ENCODE data around the gene FARSA. TPM values are rescaled to one million over a fixed set of nuclear protein-coding genes. Genes with fewer than 3 reads are reported as not detected.

The FARSA gene
- total and polyA plus RNA-seq, 3 donors from 2014 or later, result 53.8 to 65.3 (median 55.1) TPM

GRCh38 chr19:12940897-12941296, 7.4 kb upstream of the FARSA start:
- no peak for TF ChIP-seq POLR2A (IDR thresholded peaks at IDR 0.05)
- TF ChIP-seq, protein P1, sequence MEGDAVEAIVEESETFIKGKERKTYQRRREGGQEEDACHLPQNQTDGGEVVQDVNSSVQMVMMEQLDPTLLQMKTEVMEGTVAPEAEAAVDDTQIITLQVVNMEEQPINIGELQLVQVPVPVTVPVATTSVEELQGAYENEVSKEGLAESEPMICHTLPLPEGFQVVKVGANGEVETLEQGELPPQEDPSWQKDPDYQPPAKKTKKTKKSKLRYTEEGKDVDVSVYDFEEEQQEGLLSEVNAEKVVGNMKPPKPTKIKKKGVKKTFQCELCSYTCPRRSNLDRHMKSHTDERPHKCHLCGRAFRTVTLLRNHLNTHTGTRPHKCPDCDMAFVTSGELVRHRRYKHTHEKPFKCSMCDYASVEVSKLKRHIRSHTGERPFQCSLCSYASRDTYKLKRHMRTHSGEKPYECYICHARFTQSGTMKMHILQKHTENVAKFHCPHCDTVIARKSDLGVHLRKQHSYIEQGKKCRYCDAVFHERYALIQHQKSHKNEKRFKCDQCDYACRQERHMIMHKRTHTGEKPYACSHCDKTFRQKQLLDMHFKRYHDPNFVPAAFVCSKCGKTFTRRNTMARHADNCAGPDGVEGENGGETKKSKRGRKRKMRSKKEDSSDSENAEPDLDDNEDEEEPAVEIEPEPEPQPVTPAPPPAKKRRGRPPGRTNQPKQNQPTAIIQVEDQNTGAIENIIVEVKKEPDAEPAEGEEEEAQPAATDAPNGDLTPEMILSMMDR (IDR thresholded peaks at IDR 0.05), result no peak
- no peaks in the 10 kb centered on the region for H3K9me3 ChIP-seq
- intact Hi-C loops (cut with DNase I; ENCODE audit: low total_unique reads), result no loop called here
- 87 to 89% methylated on average over 2 of the region's 2 CpGs for WGBS, 2 donors
- no peaks in the 10 kb centered on the region for H3K27me3 ChIP-seq
- no peak overlapping the region for H3K27ac ChIP-seq
- DNase-seq, result no peak
- H3K36me3 ChIP-seq (ENCODE audit: low read depth, missing control alignments), result no peaks in the 10 kb centered on the region
- no peak overlapping the region for H3K4me3 ChIP-seq
- H3K4me1 ChIP-seq, result peaks cover 21% of the 10 kb centered on the region

DNA sequence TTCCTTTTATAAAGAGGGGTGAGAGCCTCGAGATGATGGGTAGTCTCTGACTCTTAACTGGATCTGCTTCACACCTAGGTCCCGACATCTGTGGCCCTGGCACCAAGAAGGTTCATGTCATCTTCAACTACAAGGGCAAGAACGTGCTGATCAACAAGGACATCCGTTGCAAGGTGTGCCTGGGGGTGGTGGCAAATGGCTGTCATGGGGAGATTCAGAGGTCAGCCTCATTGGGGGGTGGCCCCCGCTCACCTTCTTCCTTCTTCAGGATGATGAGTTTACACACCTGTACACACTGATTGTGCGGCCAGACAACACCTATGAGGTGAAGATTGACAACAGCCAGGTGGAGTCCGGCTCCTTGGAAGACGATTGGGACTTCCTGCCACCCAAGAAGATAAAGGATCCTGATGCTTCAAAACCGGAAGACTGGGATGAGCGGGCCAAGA, 6.5 kb upstream of the FARSA start:
- Histone ChIP-seq H3K9me3 (no peaks in the 10 kb centered on the region), H3K4me3 (peak overlapping the region in 1 of 2 donors; percentile 98), H3K4me1 (peaks cover 21% of the 10 kb centered on the region), H3K36me3 (ENCODE audit: low read depth, missing control alignments) (no peaks in the 10 kb centered on the region), H3K27ac (no peak overlapping the region), H3K27me3 (no peaks in the 10 kb centered on the region)
- WGBS, 2 donors, result 62 to 77% methylated on average over 10 of the region's 10 CpGs
- TF ChIP-seq, protein P1 (IDR thresholded peaks at IDR 0.05), result no peak
- TF ChIP-seq POLR2A (IDR thresholded peaks at IDR 0.05), result no peak
- intact Hi-C loops (cut with DNase I; ENCODE audit: low total_unique reads), result no loop called here
- DNase-seq, result no peak

- H3K36me3 ChIP-seq (ENCODE audit: low read depth, missing control alignments), result no peaks in the 10 kb centered on the region
- H3K4me1 ChIP-seq, result peaks cover 21% of the 10 kb centered on the region
- WGBS, 2 donors, result 1% methylated on average over 39 to 54 of the region's 54 CpGs
Observed at GRCh38 chr19:12938779-12939601, 5.5 kb upstream of the FARSA start.

DNA sequence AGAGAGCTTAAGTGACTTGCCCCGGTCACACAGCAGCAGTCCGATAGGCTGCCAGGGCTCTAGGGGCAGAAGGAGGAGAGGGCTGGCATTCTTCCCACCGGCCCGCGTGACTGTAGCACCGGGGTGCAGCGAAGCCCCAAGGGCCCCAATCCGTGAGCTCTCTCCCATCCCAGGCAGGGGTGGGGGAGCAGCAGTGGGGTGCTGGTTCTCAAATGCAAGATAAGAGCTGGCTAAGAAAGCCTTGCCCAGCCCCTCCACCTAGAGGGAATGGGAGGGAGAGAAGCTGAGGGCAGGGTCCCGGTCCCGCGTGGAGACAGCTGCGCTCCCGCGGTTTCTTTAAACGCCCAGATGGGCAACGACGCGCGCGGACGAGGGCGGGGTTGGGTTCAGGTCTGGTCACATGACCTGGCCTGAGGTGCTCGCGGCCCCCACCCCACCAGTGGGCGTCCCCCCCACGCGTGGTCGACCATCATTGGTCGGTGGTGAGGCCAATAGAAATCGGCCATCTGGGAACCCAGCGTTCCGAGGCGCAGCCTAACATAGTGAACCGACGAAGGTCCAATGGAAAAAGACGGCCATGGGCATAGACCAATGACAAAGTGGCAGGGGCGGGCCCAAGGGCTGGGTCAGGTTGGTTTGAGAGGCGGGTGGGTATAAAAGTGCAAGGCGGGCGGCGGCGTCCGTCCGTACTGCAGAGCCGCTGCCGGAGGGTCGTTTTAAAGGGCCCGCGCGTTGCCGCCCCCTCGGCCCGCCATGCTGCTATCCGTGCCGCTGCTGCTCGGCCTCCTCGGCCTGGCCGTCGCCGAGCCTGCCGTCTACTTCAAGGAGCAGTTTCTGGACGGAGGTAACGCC, 4.6 kb upstream of the FARSA start, which contains the start of gene CALR:
CALR (plus strand) TSS at position 683 of the 852 bp plus-strand sequence; CDS start at position 754, 71 bp downstream.
- Histone ChIP-seq H3K27ac (peak within 1 kb of the TSS; percentile 83), H3K4me3 (peak within 1 kb of the TSS; percentile 84 to 98), H3K4me1 (peaks cover 21% of the 10 kb centered on the region), H3K9me3 (no peaks in the 10 kb centered on the region), H3K27me3 (no peaks in the 10 kb centered on the region), H3K36me3 (ENCODE audit: low read depth, missing control alignments) (no peaks in the 10 kb centered on the region)
- peak; percentile 100 for DNase-seq
- intact Hi-C loops (cut with DNase I; ENCODE audit: low total_unique reads), result no loop called here
- TF ChIP-seq, protein P1 (IDR thresholded peaks at IDR 0.05), result no peak
- TF ChIP-seq POLR2A (IDR thresholded peaks at IDR 0.05), result peak; percentile 99
- WGBS, 2 donors, result 0% methylated on average over 26 to 50 of the region's 63 CpGs

More at GRCh38 chr19:12938779-12939601, 5.5 kb upstream of the FARSA start:
- H3K9me3 ChIP-seq, result no peaks in the 10 kb centered on the region
- H3K27me3 ChIP-seq, result no peaks in the 10 kb centered on the region
- peak overlapping the region; percentile 84 to 98 for H3K4me3 ChIP-seq
- TF ChIP-seq POLR2A (IDR thresholded peaks at IDR 0.05), result no peak
- TF ChIP-seq, protein P1 (IDR thresholded peaks at IDR 0.05), result peak in 1 of 3 experiments; percentile 0
- DNase-seq, result no peak
- peak overlapping the region; percentile 83 for H3K27ac ChIP-seq
- intact Hi-C loops (cut with DNase I; ENCODE audit: low total_unique reads), result no loop called here
